NCI-H1436 (cell line): ENCODE data around the gene ARL3.
"Not testable (repeated sequence)": the region's sequence is repeated elsewhere in the genome, so short reads cannot be mapped to it uniquely, and the experiment has no call there.

Experiments used
- DNase-seq: peaks from one replicate; lab custom pipeline; 2025; lab: John Stamatoyannopoulos, UW

Gene ARL3, protein sequence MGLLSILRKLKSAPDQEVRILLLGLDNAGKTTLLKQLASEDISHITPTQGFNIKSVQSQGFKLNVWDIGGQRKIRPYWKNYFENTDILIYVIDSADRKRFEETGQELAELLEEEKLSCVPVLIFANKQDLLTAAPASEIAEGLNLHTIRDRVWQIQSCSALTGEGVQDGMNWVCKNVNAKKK

DNA sequence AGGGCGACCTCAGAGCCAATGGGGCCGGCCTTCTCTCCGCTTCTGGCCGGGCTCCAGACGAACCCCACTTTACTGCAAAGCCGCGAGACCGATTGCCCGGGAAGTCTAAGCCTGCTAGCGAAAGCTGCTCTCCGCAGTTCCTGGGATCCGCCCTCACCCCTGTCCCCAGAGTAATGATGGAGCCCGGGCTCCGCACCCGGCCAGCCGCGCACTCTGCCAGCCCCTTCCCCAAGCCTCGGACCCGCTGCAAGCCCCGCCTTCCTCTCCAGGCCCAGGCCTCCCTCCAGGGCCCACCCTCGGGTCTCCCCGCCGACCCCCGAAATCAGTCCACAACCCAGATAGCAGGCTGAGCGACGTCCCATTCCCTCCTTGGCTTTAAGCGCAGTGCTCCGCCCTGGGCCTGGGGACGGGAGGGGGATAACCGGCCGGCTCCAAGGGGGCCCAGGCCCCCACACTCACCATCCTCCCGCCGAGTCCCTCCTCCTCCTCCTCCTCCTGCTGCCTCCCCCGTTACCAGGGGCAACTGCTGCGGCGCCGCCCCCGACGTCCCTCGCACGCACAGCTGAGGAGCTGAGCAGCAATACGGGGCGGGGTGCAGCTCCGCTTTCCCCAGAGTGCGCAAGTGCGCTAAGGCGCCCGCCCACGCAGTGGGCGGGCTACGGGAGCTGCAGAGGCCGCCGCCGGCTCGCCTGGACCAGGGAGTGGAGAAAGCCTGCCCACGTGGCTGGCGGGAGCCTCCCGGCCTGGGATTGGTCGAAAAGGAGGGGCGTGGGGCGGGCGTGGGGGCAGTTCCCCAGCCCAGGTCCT is at the start of gene ARL3:
Gene ARL3 (minus strand): TSS at position 584 of the 807 bp plus-strand sequence. CDS start 122 bp downstream, at position 462.
- peak; percentile 96 for DNase-seq

DNA sequence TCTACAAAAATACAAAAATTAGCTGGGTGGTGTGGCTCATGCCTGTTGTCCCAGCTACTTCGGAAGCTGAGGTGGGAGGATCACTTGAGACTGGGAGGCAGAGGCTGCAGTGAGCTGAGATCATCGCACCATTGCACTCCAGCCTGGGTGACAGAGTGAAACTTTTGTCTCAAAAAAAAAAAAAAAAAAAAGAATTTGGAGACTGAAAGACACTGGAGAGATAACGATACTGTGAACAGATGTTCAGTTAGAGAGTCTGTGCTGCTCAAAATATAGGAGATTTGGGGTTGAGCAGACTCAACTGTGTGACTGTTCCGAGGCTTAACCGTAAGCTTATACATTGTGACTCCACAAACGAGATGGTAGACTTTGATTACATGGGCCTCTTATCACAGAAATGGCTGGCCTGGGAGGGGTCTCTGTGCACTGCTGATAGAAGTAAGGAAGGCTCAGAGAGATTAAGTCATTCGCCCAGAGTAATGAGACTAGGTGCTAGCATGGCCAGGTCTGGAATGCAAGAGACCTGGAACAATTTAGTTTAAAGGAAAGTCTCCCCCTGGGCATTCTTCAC is 48.9 kb upstream of the ARL3 start:
- no peak for DNase-seq

DNA sequence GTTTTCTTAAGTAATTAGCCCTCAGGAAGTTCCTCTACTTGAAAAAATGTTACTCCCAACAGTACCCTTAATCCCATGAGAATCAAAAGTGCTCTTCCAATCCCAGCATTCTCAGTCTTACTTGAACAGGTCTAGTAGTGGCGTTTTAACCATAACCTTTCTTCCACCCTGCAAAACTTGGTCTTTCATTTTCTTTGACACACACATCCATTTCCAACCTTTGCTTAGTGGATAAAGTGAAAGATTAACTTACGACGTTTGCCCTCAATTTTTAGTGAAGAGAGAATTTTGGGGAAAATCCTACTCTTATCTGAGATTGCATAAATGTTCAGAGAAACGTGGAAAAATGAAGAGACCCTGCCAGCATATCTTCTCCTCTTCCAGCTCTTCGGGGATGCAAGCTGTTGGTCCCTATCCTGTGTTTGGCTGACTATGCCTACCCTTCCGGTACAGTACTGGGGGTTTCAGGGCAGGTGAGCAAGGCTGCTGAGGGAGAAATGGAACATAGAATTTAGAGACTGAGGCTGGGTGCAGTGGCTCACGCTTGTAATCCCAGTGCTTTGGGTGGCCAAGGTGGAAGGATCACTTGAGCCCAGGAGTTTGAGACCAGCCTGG is 48.3 kb upstream of the ARL3 start:
- no peak for DNase-seq

DNA sequence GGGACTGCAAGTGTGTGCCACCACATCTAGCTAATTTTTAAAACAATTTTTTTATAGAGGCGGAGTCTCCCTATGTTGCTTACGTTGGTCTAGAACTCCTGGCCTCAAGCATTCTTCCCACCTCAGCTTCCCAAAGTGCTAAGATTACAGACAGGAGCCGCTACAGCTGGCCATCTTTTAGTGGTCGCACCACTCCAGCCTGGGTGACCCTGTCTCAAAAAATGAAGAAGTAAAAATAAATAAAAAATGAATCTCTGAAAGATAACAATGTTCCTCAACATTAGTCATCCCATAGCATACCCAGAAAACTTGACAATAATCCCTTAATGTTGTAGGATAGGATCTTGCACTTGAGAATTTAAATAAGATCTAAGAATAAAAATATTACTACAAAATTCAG is 47.8 kb upstream of the ARL3 start:
- no peak for DNase-seq

DNA sequence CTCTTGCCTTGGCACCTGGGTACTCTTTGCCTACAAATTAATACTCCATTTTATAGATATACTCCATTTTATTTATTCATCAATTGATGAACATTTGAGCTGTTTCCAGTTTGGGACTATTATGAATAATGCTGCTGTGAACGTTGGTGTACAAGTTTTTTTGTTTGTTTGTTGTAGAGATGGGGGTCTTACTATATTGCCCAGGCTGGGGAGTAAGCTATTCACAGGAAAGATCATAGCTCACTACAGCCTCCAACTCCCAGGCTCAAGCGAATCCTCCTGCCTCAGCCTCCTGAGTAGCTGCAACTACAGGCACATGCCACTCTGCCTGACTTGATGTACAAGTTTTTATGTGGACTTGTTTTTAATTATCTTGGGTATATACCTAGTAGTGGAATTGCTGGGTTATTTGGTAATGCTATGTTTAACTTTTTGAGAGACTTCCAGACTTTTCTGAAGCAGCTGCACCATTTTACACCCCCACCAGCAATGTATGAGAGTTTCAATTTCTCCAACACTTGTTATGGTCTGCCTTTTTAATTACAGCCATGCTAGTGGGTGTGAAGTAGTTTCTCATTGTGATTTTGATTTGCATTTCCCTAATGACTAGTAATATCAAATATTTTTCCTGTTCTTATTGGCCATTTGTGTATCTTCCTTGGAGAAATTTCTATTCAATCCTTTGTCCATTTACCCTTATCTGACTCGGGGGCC is 45.5 kb upstream of the ARL3 start:
- no peak for DNase-seq

DNA sequence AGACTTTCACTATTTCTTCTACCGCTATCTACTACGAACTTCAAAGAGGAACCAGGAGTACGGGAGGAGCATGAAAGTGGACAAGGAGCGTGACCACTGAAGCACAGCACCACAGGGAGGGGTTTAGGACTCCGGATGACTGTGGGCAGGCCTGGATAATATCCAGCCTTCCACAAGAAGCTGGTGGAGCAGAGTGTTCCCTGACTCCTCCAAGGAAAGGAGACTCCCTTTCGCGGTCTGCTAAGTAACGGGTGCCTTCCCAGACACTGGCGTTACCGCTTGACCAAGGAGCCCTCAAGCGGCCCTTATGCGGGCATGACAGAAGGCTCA is 44.7 kb upstream of the ARL3 start:
- DNase-seq = not testable (repeated sequence)

DNA sequence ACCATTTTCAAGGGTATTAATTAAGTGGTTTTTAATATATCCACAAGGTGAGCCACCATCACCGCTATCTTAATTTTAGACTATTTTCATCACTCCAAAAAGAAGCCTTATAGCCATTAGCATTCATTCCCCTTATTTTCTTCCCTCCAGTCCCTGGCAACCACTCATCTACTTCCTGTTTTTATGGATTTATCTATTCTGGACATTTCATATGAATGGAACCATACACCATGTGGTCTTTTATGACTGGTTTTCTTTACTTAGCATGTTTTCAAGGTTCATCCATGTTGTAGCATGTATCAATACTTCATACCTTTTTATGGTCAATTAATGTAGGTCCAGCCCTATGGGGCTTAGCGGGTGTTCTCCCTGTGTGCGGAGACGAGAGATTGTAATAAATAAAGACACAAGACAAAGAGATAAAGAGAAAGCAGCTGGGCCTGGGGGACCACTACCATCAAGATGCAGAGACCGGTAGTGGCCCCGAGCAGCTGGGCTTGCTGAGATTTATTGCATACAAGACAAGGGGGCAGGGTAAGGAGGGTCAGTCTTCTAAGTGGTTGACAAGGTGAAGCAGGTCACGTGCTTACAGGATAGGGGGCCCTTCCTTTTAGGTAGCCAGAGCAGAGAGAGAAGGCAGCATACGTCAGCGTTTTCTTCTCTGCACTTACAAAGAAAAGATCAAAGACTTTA is 44.2 kb upstream of the ARL3 start:
- DNase-seq = no peak

DNA sequence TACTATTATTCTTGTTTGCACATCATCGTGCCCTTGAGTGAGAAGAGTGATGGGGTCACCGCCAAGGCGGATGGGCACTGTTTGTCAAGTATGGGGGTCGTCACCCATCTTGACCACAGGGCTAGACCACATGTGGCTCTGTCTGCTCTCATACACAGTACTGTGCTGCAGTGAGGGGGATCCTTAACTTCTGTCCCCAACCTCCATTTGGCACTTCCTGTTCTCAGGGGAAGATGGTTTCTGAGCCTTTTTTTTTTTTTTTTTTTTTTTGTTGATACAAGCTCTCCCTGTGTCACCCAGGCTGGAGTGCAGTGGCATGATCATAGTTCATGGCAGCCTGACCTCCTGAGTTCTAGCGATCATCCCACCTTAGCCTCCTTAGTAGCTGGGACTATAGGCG is 43.1 kb upstream of the ARL3 start:
- DNase-seq = no peak

DNA sequence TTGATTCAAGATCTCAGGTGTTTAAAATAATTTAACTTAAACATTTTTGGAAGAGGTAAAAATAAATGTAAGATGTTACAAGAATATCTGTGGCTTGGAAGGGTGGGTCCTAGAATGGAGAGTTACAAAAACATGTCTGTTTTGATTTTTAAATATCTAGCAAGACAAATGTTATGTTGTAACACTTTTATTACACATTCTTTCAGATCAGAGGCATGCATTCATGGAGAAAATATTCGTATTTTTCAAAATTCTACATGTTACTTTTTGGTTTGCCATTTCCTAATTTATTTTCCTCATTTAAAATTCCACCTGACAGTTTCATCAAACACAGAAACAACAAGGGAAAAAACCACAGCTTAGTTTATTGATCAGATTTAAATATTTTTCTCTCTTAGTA is 39.5 kb upstream of the ARL3 start:
- no peak for DNase-seq

DNA sequence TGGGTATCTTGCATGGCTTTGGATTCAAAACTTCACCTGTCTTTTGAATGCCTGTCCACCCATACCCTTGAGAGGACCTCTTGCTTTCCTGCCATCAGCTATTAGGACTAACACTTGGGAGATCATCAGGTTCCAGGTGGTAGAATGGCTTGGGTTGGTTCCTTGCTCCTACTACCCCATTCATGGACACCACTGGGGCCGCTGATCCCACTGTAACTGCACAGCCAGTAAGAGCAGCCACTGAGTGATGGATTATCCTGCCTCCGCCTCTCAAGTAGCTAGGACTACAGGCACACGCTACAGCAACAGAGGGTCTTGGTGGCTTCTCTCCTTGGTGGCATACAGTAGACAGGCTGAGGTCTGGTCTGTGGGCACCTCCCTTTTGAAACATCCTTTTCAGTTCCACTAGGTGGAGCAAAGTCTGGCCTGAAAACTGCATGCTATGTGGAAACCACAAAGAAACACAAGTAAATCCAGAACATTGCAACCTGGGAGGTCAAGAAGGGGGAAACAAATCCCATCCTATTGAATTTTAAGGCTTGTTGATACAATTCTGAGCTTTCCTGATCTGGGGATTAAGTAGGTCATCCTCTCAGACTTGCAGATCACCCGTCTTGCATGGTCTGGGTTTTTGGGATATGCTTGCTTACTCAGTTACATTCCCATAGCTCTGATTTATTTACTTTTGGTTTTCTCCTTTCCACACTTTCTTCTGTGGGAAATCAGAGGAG is 38.9 kb upstream of the ARL3 start:
- DNase-seq = peak; percentile 3

DNA sequence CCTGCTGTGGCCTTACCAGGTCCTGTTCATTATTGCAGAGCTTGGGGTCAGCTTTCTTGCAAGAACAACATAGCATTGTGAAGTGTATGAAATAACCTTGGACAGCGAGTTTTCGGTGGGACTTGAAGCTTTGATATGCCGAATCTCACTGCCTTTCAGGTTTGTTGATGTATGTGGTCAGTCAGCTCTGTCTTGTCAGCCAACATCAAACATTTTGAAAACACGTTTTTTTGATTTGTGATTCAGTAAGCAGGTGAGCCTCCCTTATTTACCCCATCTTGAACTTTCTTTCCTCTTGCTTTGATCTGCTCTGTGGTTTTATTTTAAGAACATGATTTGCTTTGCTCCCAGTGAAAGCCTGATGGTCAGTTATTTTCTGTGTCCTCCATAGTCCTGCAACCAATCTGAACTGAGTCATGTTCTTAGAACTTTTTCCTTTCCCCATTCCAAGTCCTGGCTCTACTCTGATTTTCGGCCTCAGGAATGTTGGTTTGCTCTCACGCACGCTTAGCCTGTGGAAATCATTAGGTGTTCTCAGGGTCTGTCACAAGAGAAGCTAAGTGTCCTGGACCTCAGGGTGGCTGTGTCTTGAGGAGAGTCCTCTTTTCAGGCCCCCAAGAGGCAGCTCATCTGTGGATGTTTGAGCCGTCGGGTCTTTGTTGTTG is 38.2 kb upstream of the ARL3 start:
- DNase-seq = no peak

DNA sequence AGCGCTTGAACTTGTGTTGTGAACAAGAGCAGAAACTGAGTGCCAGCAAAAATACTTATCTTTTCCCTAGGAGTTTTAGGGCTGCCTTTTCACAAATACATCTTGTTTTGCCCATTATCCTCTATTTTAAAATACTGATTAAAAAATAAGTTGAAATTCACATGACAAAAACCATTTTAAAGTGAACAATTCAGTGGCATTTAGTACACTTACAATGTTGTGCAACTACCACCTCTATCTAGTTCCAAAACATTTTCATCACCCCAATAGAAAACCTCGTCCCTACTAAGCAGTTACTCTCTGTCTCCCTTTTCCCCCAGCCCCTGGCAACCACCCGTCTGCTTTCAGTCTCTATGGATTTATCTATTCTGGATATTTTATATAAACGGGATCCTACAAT is 31.0 kb upstream of the ARL3 start:
- DNase-seq = no peak

DNA sequence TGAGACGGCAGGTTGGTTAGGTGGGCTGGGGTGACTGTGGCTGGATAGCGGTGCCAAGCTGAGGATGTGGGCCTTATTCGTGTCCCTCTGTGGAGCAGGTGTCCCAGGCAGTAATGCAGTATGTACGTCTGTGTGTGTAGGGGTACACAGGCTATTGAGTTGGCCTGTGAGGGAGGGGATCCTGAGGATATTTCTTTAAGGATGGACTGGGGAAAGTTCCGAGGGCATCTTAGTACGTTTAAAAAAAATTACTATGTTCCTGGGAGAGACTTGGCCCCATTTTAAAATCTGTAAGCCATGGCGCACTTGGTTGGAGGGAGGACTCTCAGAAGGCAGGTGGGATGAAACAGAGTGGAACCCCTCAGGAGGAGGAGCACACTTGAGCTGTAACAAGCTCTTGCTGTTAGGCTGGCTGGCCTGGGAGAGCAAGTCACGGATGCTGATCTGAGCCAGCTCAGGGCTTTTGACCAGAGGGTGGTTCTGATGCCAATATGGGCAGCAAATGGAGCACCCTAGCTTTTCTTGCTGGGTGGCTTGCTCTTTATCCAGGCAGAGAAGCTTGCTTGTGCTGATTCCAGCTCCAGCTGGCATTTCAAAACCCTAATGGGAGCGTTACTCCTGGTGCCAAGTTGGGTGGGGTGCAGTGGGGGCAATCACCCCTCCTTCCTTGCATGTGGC is 30.3 kb upstream of the ARL3 start:
- DNase-seq = no peak

DNA sequence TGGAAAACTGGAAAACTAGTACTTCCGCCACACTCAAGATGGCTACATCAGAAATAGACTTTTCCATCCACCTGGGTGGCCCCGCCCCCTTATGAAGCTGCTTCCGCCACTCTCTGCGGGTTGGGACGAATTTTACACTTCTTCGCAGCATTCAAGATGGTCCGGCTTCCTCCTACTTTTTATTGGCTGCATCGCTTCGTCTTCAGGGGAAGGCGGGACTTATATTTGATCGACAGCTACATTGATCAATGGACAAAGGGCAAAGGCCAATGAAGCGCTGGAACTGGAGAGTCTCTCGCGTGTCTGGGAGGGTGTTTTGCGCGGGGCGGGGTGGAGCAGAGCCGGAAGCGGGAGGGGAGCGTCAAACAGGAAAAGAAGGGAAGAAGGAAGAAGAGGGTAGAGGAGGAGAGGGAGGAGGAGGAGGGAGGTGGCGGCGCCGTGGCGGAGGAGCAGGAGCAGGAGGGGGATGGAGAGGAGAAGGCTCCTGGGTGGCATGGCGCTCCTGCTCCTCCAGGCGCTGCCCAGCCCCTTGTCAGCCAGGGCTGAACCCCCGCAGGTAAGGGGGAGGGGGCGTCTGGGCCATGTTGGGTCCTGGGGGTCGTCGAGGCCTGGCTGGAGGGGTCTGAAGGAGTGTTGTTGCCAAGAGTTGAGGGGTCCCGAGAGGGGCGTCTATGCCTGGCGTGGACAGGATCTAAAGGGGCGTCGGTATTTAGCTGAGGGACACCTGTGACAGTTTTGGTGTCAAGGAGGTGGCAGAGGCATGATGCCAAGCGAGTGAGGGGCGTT is 29.6 kb upstream of the ARL3 start, which contains the start of gene WBP1L:
Gene WBP1L (plus strand): TSS at position 361 of the 786 bp plus-strand sequence. CDS start 106 bp downstream, at position 467.
- peak; percentile 99 for DNase-seq

DNA sequence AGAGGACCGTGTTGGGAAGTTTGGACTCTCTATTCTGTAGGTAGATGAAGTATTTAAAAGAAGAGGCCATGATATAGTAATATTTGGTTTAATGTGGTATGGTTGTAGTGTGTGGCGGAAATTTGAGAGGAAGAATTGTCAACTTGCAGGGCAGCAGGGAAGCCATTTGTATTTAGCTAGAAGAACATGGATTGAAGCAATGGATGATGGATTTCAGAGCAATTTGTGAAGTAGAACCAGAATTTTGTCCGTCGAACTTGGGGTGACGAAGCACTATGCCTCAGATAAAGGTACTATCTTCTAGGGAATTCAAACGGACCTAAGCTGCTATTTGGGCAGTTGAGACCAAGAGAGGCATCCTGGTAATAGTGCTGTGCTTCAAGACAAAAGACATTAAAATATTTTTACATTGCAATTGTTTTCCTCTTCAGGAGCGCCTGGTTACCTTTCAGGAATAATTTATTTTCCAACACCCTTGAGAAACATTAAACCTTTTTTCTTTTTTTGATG is 28.9 kb upstream of the ARL3 start:
- DNase-seq = no peak

DNA sequence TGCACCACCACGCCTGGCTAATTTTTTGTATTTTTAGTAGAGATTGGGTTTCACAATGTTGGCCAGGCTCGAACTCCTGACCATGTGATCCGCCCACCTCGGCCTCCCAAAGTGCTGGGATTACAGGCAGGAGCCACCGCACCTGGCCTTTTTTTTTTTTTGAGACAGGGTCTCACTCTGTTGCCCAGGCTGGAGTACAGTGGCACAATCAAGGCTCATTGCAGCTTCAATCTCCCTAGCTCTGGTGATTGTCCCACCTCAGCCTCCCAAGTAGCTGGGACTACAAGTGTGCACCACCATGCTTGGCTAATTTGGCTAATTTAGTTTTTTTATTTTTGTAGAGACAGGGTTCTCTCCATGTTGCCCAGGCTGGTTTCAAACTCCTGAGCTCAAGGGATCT is 28.1 kb upstream of the ARL3 start:
- DNase-seq = not testable (repeated sequence)

DNA sequence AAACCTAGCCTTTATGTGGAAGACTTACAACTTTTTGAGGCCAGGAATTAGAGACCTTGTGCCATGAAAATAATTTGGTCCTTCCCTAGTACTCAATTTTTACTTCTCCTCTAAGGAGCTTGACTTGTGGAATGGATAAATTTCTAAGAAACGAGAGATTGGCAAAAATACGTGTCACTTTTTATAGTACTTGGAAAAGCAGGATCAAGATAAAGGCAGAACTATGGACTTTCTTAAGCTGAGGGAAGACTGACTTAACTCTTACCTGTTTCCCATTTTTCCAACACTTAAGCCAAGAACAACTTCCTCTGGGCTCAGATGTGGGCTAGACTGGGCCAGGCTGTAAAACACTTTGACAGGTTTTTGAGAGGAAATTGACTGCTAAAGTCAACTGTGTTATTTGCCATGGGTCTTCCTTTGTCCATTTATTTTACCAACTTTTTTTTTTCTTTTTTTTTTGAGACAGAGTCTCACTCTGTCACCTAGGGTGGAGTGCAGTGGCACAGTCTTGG is 27.6 kb upstream of the ARL3 start:
- DNase-seq = no peak

DNA sequence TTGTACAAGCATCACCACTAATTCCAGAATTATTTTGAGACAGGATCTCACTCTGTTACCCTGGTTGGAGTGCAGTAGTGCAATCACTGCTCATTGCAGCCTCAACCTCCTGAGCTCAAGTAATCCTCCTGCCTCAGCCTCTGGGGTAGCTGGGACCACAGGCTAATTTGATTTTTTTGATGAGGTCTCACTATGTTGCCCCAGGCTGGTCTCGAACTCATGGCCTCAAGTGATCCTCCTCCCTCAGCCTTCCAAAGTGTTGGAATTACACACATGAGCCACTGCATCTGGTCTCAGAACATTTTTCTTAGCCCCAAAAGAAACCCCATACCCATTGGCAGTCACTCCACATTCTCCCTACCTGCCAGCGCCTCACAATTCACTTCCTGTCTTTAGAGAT is 26.0 kb upstream of the ARL3 start:
- no peak for DNase-seq

DNA sequence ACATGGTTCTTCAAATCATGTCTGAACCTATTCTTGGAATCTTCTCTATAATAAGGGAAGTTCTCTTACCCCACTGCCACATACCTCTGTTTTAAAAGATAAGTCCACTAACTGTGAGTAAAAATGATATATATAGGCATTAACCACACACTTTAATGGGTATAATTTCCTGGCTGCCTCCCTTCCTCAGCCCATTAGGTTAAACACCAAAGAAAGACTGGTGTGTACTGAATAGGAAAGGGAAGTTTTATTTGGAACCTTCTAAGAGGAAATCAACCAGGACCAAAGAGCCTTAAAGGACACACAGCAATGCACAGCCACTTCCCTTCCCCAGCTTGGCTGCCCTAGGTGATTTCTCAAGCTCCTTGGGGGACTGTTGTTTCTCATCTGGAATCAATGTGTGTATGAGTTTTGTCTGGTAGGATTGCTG is 24.5 kb upstream of the ARL3 start:
- no peak for DNase-seq
